Activated CD4-positive, CD25-positive, alpha-beta regulatory T cell treated with anti-CD3 and anti-CD28 coated beads, Interleukin-2, amount 50 U/mL, for 72 hours (primary cell): Measurements from ENCODE around the gene PAM.

Source experiments
- DNase-seq: peaks from one replicate; pipeline ENCODE4 v3.0.0; 2021

The PAM gene

GRCh38 chr5:102815540-102816332 lies 60.6 kb downstream of the PAM start:
- no peak for DNase-seq

GRCh38 chr5:102818345-102818744 lies 63.2 kb downstream of the PAM start:
- no peak for DNase-seq

- DNase-seq = no peak
Measured at GRCh38 chr5:102818934-102819333, 63.8 kb downstream of the PAM start.

GRCh38 chr5:102819634-102820033 lies 64.5 kb downstream of the PAM start:
- DNase-seq = no peak

GRCh38 chr5:102823441-102823874 lies 68.4 kb downstream of the PAM start:
- DNase-seq = no peak

- no peak for DNase-seq
Measured at GRCh38 chr5:102826629-102827028, 71.5 kb downstream of the PAM start.

GRCh38 chr5:102830241-102830640 lies 75.1 kb downstream of the PAM start:
- DNase-seq = no peak

GRCh38 chr5:102832445-102832844 lies 77.3 kb downstream of the PAM start:
- DNase-seq = no peak

- DNase-seq = no peak
Measured at GRCh38 chr5:102833146-102833545, 78.0 kb downstream of the PAM start.

- no peak for DNase-seq
Measured at GRCh38 chr5:102834438-102834964, 79.4 kb downstream of the PAM start.

GRCh38 chr5:102835717-102836116 lies 80.6 kb downstream of the PAM start:
- DNase-seq = no peak

- no peak for DNase-seq
Measured at GRCh38 chr5:102841021-102841420, 85.9 kb downstream of the PAM start.

- DNase-seq = no peak
Measured at GRCh38 chr5:102843997-102844396, 88.9 kb downstream of the PAM start.

GRCh38 chr5:102845041-102845440 lies 89.9 kb downstream of the PAM start:
- no peak for DNase-seq

- DNase-seq = no peak
Measured at GRCh38 chr5:102850503-102850902, 95.4 kb downstream of the PAM start.

- no peak for DNase-seq
Measured at GRCh38 chr5:102853680-102854079, 98.6 kb downstream of the PAM start.

GRCh38 chr5:102855681-102856388 lies 100.7 kb downstream of the PAM start:
- DNase-seq = no peak

GRCh38 chr5:102856389-102856777 lies 101.3 kb downstream of the PAM start:
- no peak for DNase-seq

- no peak for DNase-seq
Measured at GRCh38 chr5:102857076-102857818, 102.1 kb downstream of the PAM start.

GRCh38 chr5:102858221-102858620 lies 103.1 kb downstream of the PAM start:
- no peak for DNase-seq

GRCh38 chr5:102858808-102859207 lies 103.7 kb downstream of the PAM start:
- no peak for DNase-seq

GRCh38 chr5:102860035-102860434 lies 104.9 kb downstream of the PAM start:
- DNase-seq = no peak

GRCh38 chr5:102863058-102863457 lies 108.0 kb downstream of the PAM start:
- no peak for DNase-seq
